HepG2 (cell line): Measurements from ENCODE around the gene TMEM107. TPM values are rescaled to one million over a fixed set of nuclear protein-coding genes. Genes with fewer than 3 reads are reported as not detected.

Experiments
- DRAP1 ChIP-seq: IDR thresholded peaks from 2 replicates; pipeline ENCODE4 v1.6.1; 2016; ENCODE audit warnings: missing genetic modification reagents, missing compliant biosample characterization
- ETV5 ChIP-seq: IDR thresholded peaks from 2 replicates; pipeline ENCODE4 v1.6.1; 2018; ENCODE audit warnings: missing biosample characterization, missing genetic modification reagents, inconsistent platforms, borderline replicate concordance
- IRF9 ChIP-seq: sonication (generic); formaldehyde crosslinking; IDR thresholded peaks from 2 replicates; pipeline ENCODE4 v1.8.0; 2022; ENCODE audit warnings: missing genetic modification reagents, mild to moderate bottlenecking, borderline replicate concordance
- NBN ChIP-seq: fragments of 450-650 bp; conservative IDR thresholded peaks from 2 replicates; pipeline ENCODE4 v1.6.1; 2017
- PTBP1 ChIP-seq: fragments of 200-400 bp; formaldehyde crosslinking; IDR thresholded peaks from 2 replicates; pipeline ENCODE4 v1.6.1; 2018; ENCODE audit warnings: low read length, low read depth; ENCODE audit not compliant: poor library complexity, severe bottlenecking
- RXRB ChIP-seq: IDR thresholded peaks from 2 replicates; pipeline ENCODE4 v1.6.1; 2016; ENCODE audit warnings: borderline replicate concordance, missing genetic modification reagents, missing compliant biosample characterization
- TFDP1 ChIP-seq: IDR thresholded peaks from 2 replicates; pipeline ENCODE4 v1.6.1; 2016; ENCODE audit warnings: missing compliant biosample characterization, missing genetic modification reagents, borderline replicate concordance
- YEATS2 ChIP-seq: sonication (generic); formaldehyde crosslinking; IDR thresholded peaks from 2 replicates; pipeline ENCODE4 v1.4.0; 2020; ENCODE audit warnings: missing genetic modification reagents, borderline replicate concordance
- ZGPAT ChIP-seq: IDR thresholded peaks from 2 replicates; pipeline ENCODE4 v1.6.1; 2016; ENCODE audit warnings: mild to moderate bottlenecking
- ZNF232 ChIP-seq: sonication (generic); formaldehyde crosslinking; IDR thresholded peaks from 2 replicates; pipeline ENCODE4 v1.4.0; 2020; ENCODE audit warnings: missing genetic modification reagents, borderline replicate concordance
- ZNF260 ChIP-seq: sonication (generic); formaldehyde crosslinking; IDR thresholded peaks from 2 replicates; pipeline ENCODE4 v1.4.0; 2020; ENCODE audit warnings: missing genetic modification reagents, low read depth, mild to moderate bottlenecking, borderline replicate concordance
- ZNF280D ChIP-seq: sonication (generic); formaldehyde crosslinking; IDR thresholded peaks from 2 replicates; pipeline ENCODE4 v1.5.1; 2020; ENCODE audit warnings: mild to moderate bottlenecking, missing genetic modification reagents
- ZNF782 ChIP-seq: sonication (generic); formaldehyde crosslinking; IDR thresholded peaks from 2 replicates; pipeline ENCODE4 v1.4.0; 2020; ENCODE audit warnings: missing genetic modification reagents, mild to moderate bottlenecking, borderline replicate concordance
- ZSCAN12 ChIP-seq: sonication (generic); formaldehyde crosslinking; IDR thresholded peaks from 2 replicates; pipeline ENCODE4 v1.9.0; 2021; ENCODE audit warnings: mild to moderate bottlenecking, missing genetic modification reagents
- polyA plus RNA-seq, 8 experiments: library from polyadenylated mRNA; depleted of rRNA in 3 of 8; stranded (reverse) in 7 of 8; unstranded in 1 of 8; fragments of >200 nt; fragmentation: Illumina TruSeq in 4 of 8; extraction: Trizol in 4 of 8; gene quantifications; 2 replicates each; pipeline versions ENCODE4 v1.2.1 to v1.2.3, GENCODE V29; 2011 to 2016; ENCODE audit warnings: low read depth in 4 of 8, missing spikeins in 1 of 8, mixed read lengths in 1 of 8; ENCODE audit not compliant: insufficient read depth in 1 of 8
- total RNA-seq, 5 experiments: library from RNA; depleted of rRNA; stranded (reverse); fragments of >200 nt; fragmentation: Illumina TruSeq; extraction: Trizol; gene quantifications; 2 replicates each; pipeline ENCODE4 v1.2.3, GENCODE V29; 2016; ENCODE audit warnings: low read depth in 1 of 5

Gene TMEM107
- total and polyA plus RNA-seq, 2 of the 13 experiments (the other 11 are each of a cell fraction or from before 2014, with no cell fraction given), result 7.2 to 15.3 TPM

GRCh38 chr17:8156246-8156992, 19.8 kb downstream of the TMEM107 start (continued):
- peak; percentile 50; the same call in 1 of the 2 replicates for TF ChIP-seq ZGPAT (CRISPR knock-in tag)
- TF ChIP-seq TFDP1 (CRISPR knock-in tag), result peak; percentile 42; the same call in 1 of the 2 replicates
- no peak for TF ChIP-seq ZNF782 (CRISPR knock-in tag)
- TF ChIP-seq ZNF280D (CRISPR knock-in tag), result no peak
- TF ChIP-seq IRF9 (CRISPR knock-in tag), result no peak
- no peak for TF ChIP-seq NBN
- TF ChIP-seq ZNF232 (CRISPR knock-in tag), result 0 out of 2 replicates have a peak, but pooled peaks have one; percentile 54
- no peak for TF ChIP-seq ZSCAN12 (CRISPR knock-in tag)
- TF ChIP-seq PTBP1, result no peak
- no peak; the same call in 1 of the 2 replicates for TF ChIP-seq ETV5 (CRISPR knock-in tag)
- TF ChIP-seq ZNF260 (CRISPR knock-in tag), result no peak
- peak; percentile 11; the same call in 1 of the 2 replicates for TF ChIP-seq YEATS2 (CRISPR knock-in tag)
- no peak for TF ChIP-seq RXRB
- TF ChIP-seq DRAP1, result no peak; the same call in 1 of the 2 replicates
